Stimulated activated CD8-positive, alpha-beta memory T cell treated with anti-CD3 and anti-CD28 coated beads, Interleukin-15, amount 100 ng/mL, for 4 hours (primary cell): ENCODE measurements around the gene PTGES3L.
"Not testable (repeated sequence)": the region's sequence is repeated elsewhere in the genome, so short reads cannot be mapped to it uniquely, and the experiment has no call there.

Experiments used
- DNase-seq, 2 donors: peaks; one replicate each; pipeline ENCODE4 v3.0.0-alpha.2; 2020; ENCODE audit warnings: low read depth in 2 of 2

The PTGES3L gene

DNA sequence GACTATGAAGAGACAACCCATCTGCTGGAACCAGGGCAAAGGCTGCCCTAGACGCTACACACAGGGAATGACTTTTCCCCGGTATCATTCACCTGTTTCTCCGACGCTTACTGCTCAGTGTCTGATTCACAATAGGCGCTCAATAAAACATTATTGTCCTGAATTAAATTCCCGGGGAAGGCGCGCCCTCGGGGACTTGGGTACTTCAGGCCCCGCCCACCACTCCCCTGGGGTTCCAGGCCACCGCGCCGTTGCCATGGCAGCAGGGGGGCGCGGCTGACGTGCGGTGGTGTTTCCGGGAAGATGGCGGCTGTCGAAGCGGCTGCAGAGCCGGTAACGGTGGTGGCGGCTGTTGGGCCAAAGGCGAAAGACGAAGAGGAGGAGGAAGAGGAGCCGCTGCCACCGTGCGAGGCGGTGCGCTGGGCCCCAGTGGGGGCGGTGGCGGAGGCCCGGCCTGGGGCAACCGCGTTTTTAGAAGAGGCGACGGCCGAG, 440 bp upstream of the PTGES3L start, which contains the start of gene RUNDC1:
Gene RUNDC1 (plus strand): TSS at position 292 of the 492 bp plus-strand sequence. CDS start 12 bp downstream, at position 304.
- DNase-seq = peak; percentile 87 to 88

DNA sequence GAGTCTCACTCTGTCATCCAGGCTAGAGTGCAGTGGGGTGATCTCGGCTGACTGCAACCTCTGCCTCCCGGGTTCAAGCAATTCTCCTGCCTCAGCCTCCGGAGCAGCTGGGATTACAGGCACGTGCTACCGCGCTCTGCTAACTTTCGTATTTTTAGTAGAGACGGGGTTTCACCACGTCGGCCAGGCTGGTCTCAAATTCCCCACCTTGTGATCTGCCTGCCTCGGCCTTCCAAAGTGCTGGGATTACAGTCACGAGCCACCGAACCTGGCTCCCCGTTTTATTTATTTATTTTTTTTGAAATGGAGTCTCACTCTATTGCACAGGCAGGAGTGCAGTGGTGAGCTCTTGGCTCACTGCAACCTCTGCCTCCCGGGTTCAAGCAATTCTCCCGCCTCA, 4.2 kb downstream of the PTGES3L start:
- not testable (repeated sequence) for DNase-seq

GRCh38 chr17:42975265-42975664, 4.6 kb downstream of the PTGES3L start:
- no peak for DNase-seq

GRCh38 chr17:42973323-42973722, 6.6 kb downstream of the PTGES3L start:
- not testable (repeated sequence) for DNase-seq

DNA sequence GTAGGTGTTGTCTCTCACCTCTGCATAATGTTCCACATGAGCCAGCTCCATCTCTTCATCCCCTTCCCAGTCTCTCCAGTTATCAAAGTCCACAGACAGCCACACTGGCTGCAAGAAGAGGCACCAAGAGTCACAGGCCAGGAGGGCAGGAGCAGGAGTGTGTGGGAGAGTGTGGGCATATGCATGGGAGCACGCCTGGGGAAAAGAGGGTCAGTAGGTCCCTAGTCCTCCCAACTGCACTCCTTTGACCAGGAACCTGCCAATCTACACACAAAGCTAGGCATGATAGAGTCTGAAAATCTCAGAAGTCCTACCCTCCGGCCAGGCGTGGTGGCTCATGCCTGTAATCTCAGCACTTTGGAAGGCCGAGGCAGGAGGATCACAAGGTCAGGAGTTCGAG, 8.3 kb downstream of the PTGES3L start:
- no peak for DNase-seq

DNA sequence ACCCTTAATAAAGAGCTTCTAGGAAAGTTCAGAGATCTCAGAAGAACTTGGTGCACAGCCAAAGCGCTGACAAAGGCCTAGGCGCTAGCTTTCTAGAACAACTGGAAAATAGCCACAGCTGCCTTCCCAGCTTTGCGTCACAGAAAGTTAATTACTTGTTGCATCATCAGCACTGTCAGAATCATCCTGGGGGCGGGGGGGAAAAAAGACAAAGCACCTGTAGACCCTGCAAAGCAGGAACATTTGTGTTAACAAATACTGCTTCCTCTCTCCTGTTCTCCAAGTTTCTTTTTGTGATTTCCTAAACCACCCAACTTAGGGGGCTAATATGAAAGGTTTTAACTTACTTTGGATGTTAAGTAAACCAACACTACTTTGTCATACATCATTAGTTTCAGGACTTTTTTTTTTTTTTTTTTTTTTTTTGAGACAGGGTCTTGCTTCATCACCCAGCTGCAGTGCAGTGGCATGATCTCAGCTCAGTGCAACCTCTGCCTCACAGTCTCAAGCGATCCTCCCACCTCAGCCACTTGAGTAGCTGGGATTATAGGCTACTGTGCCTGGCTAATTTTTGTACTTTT, 10.8 kb downstream of the PTGES3L start:
- DNase-seq = no peak

GRCh38 chr17:42967925-42968324, 12.0 kb downstream of the PTGES3L start:
- DNase-seq = no peak

- DNase-seq = peak; percentile 76 to 77
Observed at GRCh38 chr17:42964161-42964932, 15.5 kb downstream of the PTGES3L start, which contains the start of gene AARSD1. Gene AARSD1 (minus strand): TSS chr17:42964454. CDS start chr17:42964440, 14 bp downstream.

DNA sequence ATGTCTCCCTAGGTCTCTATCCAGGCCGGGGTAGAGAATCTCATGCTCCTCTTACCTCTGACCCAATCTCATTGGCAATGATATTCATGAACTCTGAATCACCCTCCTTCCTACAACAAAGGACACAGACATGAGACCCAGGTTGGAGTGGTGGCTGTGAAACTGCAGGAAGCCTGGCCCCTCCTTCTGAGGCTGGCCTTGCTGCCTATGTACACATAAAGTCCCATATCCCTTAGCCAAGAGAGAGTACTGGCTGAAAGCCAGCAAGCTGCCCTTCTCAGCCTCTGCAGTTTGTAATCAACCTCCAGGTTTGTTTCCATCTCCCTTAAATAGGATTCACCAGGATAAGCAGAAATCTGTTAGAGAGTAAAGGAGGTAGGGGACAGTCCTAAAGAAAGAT, 26.2 kb downstream of the PTGES3L start:
- DNase-seq = no peak

GRCh38 chr17:42950044-42950783, 29.7 kb downstream of the PTGES3L start:
- no peak for DNase-seq

DNA sequence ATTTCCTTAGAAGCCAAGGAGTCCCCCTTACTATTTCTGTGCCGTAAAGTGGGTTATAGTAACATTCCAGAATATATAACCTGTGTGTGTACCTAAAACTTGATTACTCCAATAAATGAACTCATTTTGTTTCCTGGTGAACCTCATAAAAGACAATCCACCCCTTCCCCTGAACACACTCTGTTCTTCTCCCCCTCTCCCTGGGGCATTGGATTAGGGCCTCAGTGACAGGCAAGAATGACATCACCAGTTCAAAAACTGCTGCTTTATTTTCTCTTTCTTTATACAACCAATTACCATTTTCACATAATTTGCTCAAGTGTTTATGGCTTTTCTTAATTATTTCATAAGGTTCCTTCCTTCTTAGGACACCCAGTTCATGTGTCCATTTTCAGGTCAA, 33.1 kb downstream of the PTGES3L start:
- no peak for DNase-seq

DNA sequence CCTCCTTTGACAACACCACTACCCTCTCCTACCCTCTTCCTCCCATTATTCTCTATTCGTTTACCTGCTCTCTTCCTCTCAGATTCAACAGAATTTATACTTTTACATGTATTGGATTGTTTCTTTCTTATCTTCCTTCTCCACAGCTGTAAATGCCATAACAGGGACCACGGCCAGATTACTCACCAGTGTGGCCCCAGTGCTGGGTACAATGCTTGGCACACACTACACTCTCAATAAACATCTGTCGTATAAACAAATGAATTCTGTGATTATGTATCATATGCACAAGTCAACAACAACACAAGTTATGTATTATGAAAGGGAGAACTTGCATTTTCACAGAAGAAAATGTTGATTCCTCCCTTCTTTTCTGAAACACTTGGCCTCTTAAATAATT, 35.7 kb downstream of the PTGES3L start:
- no peak for DNase-seq

GRCh38 chr17:42937712-42938596, 41.9 kb downstream of the PTGES3L start:
- no peak for DNase-seq

DNA sequence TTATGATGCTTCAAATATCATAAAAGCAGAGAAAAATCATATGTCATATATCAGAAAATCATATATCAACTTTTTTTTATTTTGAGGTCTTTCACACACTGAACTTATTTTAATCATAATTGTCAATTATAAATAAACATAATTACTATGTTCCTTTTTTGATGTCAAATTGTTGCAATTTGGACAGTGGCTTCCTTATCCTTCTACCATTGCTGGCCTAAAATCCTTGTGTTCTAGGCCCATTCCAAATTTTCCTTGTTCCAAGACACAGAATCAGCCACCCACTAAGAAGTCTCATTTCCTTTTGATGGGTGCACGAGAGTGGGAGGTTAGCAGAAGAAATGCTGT, 50.4 kb downstream of the PTGES3L start:
- DNase-seq = no peak

GRCh38 chr17:42928714-42929496, 51.0 kb downstream of the PTGES3L start:
- peak in 1 of 2 donors; percentile 9 for DNase-seq

GRCh38 chr17:42924891-42925290, 55.0 kb downstream of the PTGES3L start:
- no peak for DNase-seq

- not testable (repeated sequence) for DNase-seq
Observed at GRCh38 chr17:42923472-42923871, 56.4 kb downstream of the PTGES3L start.

GRCh38 chr17:42922294-42922693, 57.6 kb downstream of the PTGES3L start:
- DNase-seq = no peak

DNA sequence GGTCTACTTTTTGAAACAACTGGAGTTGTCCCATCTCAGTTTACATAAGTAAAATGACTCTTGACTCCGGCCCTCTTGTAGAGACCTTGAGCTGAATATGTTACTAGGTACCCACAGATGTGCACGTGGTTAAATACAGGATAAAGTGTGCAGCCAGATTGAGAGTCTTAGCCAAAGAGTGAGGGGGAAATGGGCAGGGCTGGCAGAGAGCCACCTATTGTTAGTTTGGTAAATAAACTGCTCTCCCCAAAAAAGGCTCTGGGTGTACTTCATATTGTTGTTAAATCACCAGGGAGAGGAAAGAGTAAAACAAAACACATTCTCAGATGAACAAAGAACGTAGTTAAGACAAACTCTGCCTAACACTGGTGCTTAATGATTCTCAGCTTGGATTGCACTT, 59.0 kb downstream of the PTGES3L start:
- DNase-seq = no peak

DNA sequence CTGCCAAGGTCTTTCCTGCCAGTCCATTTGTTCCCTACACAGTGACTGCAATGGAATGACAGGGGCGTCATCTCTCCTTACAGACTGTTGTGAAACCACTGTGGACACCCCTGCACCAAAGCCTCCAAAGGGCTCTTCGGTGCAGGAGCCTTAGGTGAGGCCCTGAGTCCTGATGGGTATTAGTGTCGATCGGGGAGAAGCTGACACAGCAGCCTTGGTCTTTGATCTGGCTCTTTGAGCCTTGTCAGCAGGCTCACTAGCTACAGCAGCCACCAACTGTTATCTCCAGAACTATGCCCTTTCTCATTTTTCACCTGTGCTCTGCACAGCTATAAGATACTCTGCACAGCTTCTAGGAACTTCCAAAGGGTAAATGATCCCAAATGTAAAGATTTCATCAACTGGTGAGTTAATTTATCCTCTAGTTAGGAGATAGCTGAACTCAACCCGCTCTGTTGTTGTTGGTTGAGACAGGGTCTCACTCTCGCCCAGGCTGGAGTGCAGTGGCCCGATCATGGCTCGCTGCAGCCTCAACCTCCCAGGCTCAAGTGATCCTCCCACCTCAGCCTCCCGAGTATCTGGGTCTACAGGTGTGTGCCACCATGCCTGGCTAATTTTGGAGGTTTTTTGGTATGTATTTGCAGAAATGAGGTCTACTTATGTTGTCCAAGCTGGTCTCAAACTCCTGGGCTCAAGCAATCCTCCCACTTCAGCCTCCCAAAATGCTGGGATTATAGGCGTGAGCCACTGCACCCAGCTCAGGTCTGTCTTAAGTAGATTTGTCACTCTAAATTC, 59.6 kb downstream of the PTGES3L start:
- no peak for DNase-seq
